Stimulated activated CD4-positive, alpha-beta T cell treated with anti-CD3 and anti-CD28 coated beads, Interleukin-1b, Interleukin-23, amount 100 ng/mL, for 4 hours (primary cell): ENCODE measurements around the gene TAF9B.
"Not testable (repeated sequence)": the region's sequence is repeated elsewhere in the genome, so short reads cannot be mapped to it uniquely, and the experiment has no call there.

Experiments used
- DNase-seq, 2 donors: peaks; one replicate each; pipeline ENCODE4 v3.0.0-alpha.2; 2020; ENCODE audit warnings: low read depth in 2 of 2

TAF9B gene

DNA sequence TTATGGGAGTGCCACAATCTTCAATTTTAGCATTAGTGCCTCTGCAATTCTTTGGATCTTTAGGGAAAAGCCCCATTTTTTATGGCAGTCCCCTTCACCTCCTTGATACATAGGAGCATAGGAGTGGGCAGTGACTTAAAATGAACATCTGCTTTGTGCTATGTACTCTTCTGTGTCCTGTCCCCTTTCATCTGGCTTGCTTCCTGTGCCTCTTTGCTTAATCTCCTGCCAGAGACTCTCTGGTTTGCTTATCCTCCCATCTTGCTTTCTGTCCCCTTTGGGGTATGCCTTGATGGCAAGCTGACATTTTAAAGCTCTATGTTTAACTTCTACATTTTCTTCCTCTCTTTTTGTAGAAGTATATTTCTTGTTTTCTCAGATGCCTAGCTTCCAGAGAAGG lies 23.1 kb downstream of the TAF9B start:
- no peak for DNase-seq

DNA sequence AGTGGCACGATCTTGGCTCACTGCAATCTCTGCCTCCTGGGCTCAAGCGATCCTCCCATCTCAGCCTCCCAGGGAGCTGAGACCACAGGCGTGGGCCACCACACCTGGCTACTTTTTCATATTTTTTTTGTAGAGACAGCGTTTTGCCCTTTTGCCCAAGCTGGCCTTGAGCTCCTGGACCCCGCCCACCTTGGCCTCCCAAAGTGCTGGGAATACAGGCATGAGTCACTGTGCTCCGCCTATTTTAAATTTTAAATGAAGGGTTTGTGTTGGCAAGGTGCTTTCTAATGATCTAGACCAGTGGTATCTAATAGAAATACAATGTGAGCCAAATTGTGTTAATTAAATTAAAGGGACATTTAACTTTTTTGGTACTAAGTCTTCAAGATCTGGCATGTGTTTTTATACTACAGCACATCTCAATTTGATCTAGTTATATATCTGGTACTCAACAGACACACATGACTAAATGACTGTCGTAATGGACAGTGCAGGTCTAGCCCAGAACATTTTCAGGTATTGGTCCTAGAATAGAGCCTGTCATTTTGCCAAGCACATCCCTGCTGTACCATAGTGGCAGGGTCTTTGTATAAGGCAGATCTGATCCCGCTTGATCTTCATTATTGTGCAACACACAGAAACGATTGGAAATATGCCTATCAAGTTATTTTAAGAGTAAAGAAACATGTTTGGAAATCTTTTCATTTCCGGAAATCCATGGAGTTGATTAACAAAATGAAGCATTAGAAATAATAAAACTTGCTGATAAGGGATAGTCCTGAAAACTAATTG lies 28.1 kb downstream of the TAF9B start:
- no peak for DNase-seq

DNA sequence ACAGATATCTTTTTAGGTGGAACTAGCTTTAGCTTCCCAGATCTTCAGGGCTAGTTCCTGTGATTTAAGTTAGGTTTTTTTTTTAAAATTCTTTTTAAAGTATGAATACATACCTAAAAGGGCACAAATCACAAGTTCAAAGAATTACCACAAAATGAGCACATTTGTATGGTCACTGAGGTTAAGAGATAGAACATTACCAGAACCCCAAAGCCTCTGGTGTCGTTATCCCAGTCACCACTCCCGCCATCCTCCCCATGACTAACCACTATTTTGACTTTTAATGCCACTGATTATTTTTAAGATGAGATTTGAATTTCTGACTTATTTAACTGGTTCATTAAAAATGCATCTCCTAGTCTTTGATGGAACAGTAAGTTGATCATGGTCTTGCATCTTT lies 30.0 kb downstream of the TAF9B start:
- DNase-seq: no peak

DNA sequence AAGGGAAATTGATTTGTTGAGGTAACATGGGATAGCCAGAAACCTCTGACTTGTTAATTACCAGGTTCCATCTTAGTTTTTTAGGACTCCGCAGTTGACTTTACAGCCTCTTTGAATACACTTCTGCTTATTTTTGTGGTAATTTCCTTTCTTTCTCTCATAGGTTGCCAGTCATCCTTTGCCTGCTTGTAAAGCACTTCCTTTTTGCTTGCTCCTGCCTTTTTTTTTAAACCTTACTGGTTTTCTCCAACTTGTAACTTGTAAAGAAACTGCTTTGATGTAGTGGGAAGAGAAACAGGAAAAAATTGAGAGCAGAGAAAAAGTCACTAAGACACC lies 32.8 kb downstream of the TAF9B start:
- DNase-seq: no peak

DNA sequence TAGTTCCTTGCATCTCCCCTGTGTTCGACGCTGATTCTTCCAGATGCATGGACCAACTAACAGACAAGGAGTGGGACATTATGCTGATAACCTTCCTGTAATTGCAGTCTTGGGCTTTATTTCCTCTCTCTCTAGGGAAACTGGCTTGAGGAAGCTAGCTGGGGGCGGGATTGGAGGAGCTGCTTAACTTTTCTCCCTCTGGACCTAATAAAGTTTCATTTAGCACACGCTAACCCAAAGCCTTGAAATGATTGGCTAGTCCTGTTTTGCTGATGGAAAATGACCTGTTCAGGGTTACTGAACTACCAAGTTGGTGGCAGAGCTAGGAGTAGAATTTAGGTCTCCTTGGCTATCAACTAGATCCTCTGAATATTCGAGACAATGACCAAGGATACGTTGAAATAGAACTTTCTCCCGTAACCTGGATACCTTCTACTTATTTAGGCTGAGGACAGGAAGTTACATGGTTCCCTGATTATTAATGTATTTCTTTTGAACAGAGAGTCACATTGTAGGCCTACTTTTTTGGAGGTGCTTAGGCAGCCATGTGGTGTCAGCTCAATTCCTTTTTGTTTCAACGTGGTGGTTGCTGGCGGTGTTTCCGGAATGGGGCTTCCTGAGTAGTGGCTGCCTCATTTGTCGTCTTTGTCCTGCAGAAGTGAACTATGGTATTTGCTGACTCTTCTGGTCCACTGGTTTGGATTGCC lies 33.4 kb downstream of the TAF9B start:
- DNase-seq: no peak

DNA sequence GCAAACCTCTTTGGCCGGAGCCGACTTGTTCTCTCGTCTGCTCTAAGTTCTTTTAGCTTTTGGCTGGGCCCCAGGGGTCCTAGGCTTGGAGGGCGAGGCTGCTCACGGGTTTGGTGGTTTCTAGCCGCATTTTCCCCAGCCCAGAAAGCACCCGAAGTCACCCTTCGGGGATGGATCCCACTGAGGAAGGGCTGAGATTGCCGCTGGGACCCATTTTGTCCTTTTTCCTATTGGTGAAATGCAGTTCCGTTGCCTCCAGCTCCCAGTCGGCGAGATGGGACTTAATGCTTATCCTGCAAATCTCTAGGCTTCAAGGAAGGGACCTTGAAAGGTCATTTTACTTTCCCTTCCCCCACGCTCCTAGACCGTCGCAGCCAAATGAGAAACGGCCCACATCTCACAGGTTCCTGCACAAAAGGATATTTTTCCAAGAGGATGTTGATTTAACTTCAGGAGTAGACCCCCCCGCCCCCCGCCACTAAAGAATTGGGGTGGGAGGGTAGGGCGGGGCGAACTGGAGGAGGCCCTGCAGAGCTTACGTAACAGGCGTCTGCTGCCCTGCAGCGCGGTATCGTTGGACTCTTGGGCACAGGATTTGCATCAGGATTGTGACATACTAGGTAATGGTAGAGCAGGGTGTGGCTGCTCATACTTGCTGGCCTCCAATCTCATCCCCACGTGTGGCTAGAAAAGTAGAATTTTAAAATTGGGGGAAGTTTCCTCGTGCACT lies 34.8 kb downstream of the TAF9B start:
- DNase-seq: peak in 1 of 2 donors; percentile 3

DNA sequence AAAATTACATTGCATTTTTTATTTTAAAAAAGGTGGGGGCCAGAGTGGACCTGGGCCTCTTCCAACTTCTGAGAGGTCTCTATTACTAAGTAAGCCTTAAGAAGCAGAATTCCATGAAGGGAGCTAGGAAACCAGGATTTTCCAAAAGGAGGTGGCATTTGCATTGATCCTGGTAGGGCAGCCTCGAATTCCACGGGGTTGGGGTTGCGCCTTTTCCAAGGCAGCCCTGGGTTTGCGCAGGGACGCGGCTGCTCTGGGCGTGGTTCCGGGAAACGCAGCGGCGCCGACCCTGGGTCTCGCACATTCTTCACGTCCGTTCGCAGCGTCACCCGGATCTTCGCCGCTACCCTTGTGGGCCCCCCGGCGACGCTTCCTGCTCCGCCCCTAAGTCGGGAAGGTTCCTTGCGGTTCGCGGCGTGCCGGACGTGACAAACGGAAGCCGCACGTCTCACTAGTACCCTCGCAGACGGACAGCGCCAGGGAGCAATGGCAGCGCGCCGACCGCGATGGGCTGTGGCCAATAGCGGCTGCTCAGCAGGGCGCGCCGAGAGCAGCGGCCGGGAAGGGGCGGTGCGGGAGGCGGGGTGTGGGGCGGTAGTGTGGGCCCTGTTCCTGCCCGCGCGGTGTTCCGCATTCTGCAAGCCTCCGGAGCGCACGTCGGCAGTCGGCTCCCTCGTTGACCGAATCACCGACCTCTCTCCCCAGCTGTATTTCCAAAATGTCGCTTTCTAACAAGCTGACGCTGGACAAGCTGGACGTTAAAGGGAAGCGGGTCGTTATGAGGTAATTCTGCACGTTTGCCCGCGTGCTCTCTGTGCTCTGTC lies 35.6 kb downstream of the TAF9B start, which contains the start of gene PGK1:
TSS of gene PGK1 (plus strand) at position 626 of the 824 bp plus-strand sequence. CDS start at position 719, 93 bp downstream.
- peak; percentile 80 to 82 for DNase-seq

DNA sequence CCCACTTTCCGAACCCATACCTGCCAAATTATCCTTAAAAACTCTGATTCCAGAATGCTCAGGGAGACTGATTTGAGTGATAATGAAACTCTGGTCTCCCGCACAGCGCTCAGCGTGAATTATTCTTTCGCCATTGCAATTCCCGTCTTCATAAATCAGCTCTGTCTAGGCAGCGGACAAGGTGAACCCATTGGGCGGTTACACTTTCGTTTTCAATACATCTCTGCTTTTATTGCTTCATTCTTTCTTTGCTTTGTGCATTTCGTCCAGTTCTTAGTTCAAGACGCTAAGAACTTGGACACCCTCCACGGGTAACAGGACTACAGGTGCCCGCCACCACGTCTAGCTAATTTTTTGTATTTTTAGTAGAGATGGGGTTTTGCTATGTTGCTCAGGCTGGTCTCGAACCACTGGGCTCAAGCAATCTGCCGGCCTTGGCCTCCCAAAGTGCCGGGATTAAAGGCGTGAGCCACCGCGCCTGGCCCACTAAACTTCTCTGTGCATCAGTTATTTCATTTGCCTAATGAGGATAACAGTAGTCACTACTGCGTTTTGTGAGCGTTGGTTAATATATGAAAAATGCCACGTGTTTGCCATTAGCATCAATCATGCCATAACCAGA lies 36.3 kb downstream of the TAF9B start:
- no peak for DNase-seq

DNA sequence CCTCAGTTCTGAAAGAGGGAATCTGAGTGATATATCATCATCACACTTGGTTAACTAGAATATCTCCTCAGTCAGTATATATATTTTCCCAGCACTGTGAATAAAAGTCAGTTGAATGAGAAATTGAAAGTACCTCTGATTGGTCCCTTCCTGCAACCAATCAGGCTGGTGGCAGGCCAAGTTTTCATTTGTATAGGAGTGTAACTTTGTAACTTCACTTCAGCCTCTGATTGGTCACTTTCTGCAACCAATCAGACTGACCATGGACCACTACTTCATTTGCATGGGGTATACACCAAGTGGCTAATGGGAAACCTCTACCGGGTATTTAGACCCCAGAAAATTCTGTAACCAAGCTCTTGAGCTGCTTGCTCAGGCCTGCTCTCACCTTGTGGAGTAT lies 37.4 kb downstream of the TAF9B start:
- DNase-seq: no peak

DNA sequence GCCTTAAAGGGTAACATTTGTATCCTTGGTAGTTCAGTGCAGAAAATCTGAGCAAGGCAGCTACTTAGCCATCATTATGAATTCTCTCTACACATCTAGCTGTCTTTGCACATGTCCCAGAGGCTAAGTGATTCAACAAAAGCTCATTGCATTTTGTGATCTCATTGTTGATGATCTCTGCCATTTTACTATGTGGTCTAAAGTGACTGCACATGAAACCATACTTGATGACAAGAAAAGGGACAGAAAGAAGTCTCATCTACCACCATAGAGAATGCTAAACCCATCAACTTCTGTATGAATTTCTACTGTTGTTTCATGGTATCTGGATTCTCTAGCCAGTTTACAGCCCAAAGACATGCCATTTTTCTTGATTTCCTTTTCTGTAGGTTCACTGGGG lies 41.3 kb downstream of the TAF9B start:
- no peak for DNase-seq

DNA sequence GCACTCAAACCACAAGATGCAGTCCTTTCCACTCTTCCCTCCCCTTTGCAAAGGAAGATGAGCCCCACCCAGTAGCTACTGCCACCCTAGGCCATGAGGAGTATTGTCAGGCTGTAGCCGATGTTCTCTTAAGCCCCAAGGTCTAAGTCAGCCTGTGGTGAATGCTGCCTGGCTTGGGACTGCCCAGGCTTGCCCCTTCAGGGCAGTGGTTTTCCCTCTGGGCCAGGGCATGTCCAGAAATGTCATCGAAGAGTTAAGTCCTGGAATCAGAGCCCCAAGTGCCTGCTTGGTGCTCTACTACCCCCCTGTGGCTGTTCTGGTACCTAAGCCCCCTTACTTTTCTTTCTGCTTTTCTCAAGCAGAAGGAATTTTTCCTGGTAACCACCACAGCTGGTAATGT lies 47.2 kb downstream of the TAF9B start:
- no peak for DNase-seq

DNA sequence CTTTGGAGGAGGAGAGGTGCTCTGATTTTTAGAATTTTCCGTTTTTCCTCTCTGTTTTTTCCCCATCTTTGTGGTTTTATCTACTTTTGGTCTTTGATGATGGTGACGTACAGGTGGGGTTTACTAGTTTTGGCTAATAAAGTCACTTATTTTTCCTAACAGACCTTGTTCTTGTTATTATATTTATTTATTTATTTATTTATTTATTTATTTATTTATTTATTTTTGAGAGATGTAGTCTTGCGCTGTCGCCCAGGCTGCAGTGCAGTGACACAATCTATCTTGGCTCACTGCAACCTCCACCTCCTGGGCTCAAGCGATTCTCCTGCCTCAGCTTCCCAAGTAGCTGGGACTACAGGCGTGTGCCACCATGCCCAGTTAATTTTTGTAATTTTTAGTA lies 58.0 kb downstream of the TAF9B start:
- not testable (repeated sequence) for DNase-seq
